Calu3 (cell line): Measurements from ENCODE around the gene CCN5. TPM values are rescaled to one million over a fixed set of nuclear protein-coding genes. Genes with fewer than 3 reads are reported as not detected.

ENCODE experiments used
- BruUV-seq: library from RNA; stranded (reverse); fragments of 400-500 nt; replicated peaks from 2 replicates; lab custom pipeline; 2021; lab: Mats Ljungman, UMichigan
- CTCF ChIA-PET: fragments of 300-600 bp; sonication (Branson Sonifier 250); formaldehyde crosslinking; loops from one replicate; lab custom pipeline; 2022; ENCODE audit warnings: antibody characterized with exemption; lab: Charles Lee
- DNase-seq: peaks from one replicate; pipeline ENCODE4 v3.0.0; 2022
- H3K27ac Mint-ChIP-seq: one replicate; pipeline ENCODE4 v1.8.0; 2022; ENCODE audit warnings: mixed read lengths; ENCODE audit not compliant: unreplicated experiment
- H3K27me3 Mint-ChIP-seq: one replicate; pipeline ENCODE4 v1.8.0; 2022; ENCODE audit warnings: mixed read lengths; ENCODE audit not compliant: unreplicated experiment
- H3K36me3 Mint-ChIP-seq: one replicate; pipeline ENCODE4 v1.8.0; 2022; ENCODE audit warnings: mild to moderate bottlenecking, moderate library complexity, mixed read lengths; ENCODE audit not compliant: insufficient read depth, unreplicated experiment
- H3K4me1 Mint-ChIP-seq: one replicate; pipeline ENCODE4 v1.8.0; 2022; ENCODE audit warnings: mild to moderate bottlenecking, low read depth, mixed read lengths; ENCODE audit not compliant: unreplicated experiment
- H3K4me3 Mint-ChIP-seq: one replicate; pipeline ENCODE4 v1.8.0; 2022; ENCODE audit warnings: mild to moderate bottlenecking, low read depth, moderate library complexity, mixed read lengths; ENCODE audit not compliant: unreplicated experiment
- H3K9me3 Mint-ChIP-seq: one replicate; pipeline ENCODE4 v1.8.0; 2022; ENCODE audit warnings: low read depth, mixed read lengths; ENCODE audit not compliant: unreplicated experiment
- intact Hi-C: fragments of 100-400 bp; cut with micrococcal nuclease; formaldehyde crosslinking; loops from one replicate; pipeline ENCODE4 v1.10.0; 2022; ENCODE audit not compliant: unreplicated experiment
- total RNA-seq: library from RNA; stranded (reverse); gene quantifications from 2 replicates; pipeline ENCODE4 v1.2.3, GENCODE V29; 2022
- TF ChIP-seq, protein P1 (sequence below): fragments of 200-600 bp; IDR thresholded peaks from one replicate; pipeline ENCODE4 v1.8.0; 2022; ENCODE audit warnings: antibody characterized with exemption; ENCODE audit not compliant: unreplicated experiment

The CCN5 gene
- total RNA-seq, 1 experiment from 2014 or later = 0.94 TPM

- no TSS peak for BruUV-seq
- no peak for DNase-seq
- Mint-ChIP-seq H3K27ac (peak overlapping the region; percentile 88), H3K4me3 (no peak overlapping the region), H3K36me3 (peaks cover 22% of the 10 kb centered on the region), H3K27me3 (no peaks in the 10 kb centered on the region), H3K9me3 (peaks cover 2% of the 10 kb centered on the region), H3K4me1 (peaks cover 61% of the 10 kb centered on the region)
- TF ChIP-seq, protein P1, sequence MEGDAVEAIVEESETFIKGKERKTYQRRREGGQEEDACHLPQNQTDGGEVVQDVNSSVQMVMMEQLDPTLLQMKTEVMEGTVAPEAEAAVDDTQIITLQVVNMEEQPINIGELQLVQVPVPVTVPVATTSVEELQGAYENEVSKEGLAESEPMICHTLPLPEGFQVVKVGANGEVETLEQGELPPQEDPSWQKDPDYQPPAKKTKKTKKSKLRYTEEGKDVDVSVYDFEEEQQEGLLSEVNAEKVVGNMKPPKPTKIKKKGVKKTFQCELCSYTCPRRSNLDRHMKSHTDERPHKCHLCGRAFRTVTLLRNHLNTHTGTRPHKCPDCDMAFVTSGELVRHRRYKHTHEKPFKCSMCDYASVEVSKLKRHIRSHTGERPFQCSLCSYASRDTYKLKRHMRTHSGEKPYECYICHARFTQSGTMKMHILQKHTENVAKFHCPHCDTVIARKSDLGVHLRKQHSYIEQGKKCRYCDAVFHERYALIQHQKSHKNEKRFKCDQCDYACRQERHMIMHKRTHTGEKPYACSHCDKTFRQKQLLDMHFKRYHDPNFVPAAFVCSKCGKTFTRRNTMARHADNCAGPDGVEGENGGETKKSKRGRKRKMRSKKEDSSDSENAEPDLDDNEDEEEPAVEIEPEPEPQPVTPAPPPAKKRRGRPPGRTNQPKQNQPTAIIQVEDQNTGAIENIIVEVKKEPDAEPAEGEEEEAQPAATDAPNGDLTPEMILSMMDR = no peak
- intact Hi-C loops = no loop called here
- CTCF ChIA-PET = interaction anchor here (0.6 to 4.1 kb wide), 3 partner anchors 7 to 587 kb away, joined by 3 to 23 read pairs (median 3); no protein-coding TSS in a partner anchor
Observed at GRCh38 chr20:44690781-44691423, 24.3 kb upstream of the CCN5 start.

- DNase-seq = no peak
- Mint-ChIP-seq H3K27me3 (no peaks in the 10 kb centered on the region), H3K27ac (peak overlapping the region; percentile 88), H3K36me3 (peaks cover 22% of the 10 kb centered on the region), H3K4me3 (no peak overlapping the region), H3K4me1 (peaks cover 69% of the 10 kb centered on the region), H3K9me3 (peaks cover 2% of the 10 kb centered on the region)
- CTCF ChIA-PET = interaction anchor here (0.6 to 4.1 kb wide), 6 partner anchors 8 to 38 kb away, joined by 3 to 23 read pairs (median 4); no protein-coding TSS in a partner anchor
- no TSS peak for BruUV-seq
- TF ChIP-seq, protein P1 = no peak
- intact Hi-C loops = loop anchor here (2.0 kb wide), 2 partner anchors 29 to 39 kb away; no protein-coding TSS in a partner anchor
Observed at GRCh38 chr20:44691424-44692423, 23.4 kb upstream of the CCN5 start.

DNA sequence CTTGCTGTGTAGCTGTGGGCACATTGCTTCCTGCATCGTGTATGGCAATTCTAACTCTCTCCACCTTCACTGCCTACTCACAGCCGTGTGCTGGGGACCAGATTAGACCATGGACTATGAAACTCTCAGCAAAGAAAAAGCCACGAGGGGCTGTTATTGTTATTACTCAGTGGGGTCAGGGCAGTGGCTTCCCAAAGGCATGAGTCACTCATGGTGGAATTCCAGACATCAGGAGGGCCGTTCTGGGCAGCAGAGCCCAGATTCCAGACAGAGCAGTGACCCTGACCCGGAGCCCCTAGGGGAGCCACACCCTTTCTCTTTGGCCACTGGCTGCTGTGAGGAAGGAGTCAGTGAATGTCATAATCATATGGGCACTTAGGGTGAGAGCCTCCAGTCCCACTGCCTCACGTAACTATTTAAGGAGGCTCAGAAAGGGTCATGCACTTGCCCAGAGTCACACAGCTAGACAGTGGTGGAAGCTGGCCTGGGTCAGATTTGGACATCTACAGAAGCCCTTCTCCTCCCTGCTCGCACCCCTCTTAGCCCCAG lies 22.2 kb upstream of the CCN5 start:
- Mint-ChIP-seq H3K27me3 (no peaks in the 10 kb centered on the region), H3K27ac (peak overlapping the region; percentile 88), H3K4me3 (no peak overlapping the region), H3K4me1 (peaks cover 62% of the 10 kb centered on the region), H3K36me3 (peaks cover 22% of the 10 kb centered on the region), H3K9me3 (peaks cover 2% of the 10 kb centered on the region)
- TF ChIP-seq, protein P1 = no peak
- peak; percentile 90 for DNase-seq
- CTCF ChIA-PET = interaction anchor here (0.6 to 4.1 kb wide), 7 partner anchors 8 to 186 kb away, joined by 3 to 23 read pairs (median 4); no protein-coding TSS in a partner anchor
- intact Hi-C loops = loop anchor here (1.0 to 2.0 kb wide), 3 partner anchors 21 to 38 kb away; no protein-coding TSS in a partner anchor
- no TSS peak for BruUV-seq

GRCh38 chr20:44693627-44694026 lies 21.5 kb upstream of the CCN5 start:
- peaks cover 22% of the 10 kb centered on the region for H3K36me3 Mint-ChIP-seq
- no TSS peak for BruUV-seq
- peaks cover 56% of the 10 kb centered on the region for H3K4me1 Mint-ChIP-seq
- H3K9me3 Mint-ChIP-seq = peaks cover 2% of the 10 kb centered on the region
- DNase-seq = no peak
- no peak overlapping the region for H3K4me3 Mint-ChIP-seq
- no peaks in the 10 kb centered on the region for H3K27me3 Mint-ChIP-seq
- TF ChIP-seq, protein P1 = no peak
- CTCF ChIA-PET = interaction anchor here (1.1 to 4.1 kb wide), 5 partner anchors 10 to 42 kb away, joined by 3 to 23 read pairs (median 5); no protein-coding TSS in a partner anchor
- H3K27ac Mint-ChIP-seq = peak overlapping the region; percentile 88
- intact Hi-C loops = loop anchor here (1.0 to 2.0 kb wide), 3 partner anchors 21 to 37 kb away; no protein-coding TSS in a partner anchor
